ENCODE results near the gene PDHB.

Gene PDHB

GRCh38 chr3:58433400-58434167 lies at the start of gene PDHB:
TSS of gene PDHB (minus strand) at chr3:58433832. CDS start at chr3:58433809, 23 bp downstream.
- Mint-ChIP-seq H3K9me3 (no peaks in the 10 kb centered on the region), H3K27me3 (no peaks in the 10 kb centered on the region), H3K4me1 (peaks cover 16% of the 10 kb centered on the region), H3K4me3 (peak within 1 kb of the TSS; percentile 91), H3K36me3 (peaks cover 6% of the 10 kb centered on the region), H3K27ac (peak within 1 kb of the TSS; percentile 93)
- peak; percentile 93 for ATAC-seq (ENCODE audit: low read depth)
- peak; percentile 81 to 82 for DNase-seq (ENCODE audit: low spot score in 2 of 2)

- Mint-ChIP-seq H3K4me3 (peak overlapping the region; percentile 24), H3K27ac (peak overlapping the region; percentile 90), H3K27me3 (no peaks in the 10 kb centered on the region), H3K36me3 (no peaks in the 10 kb centered on the region), H3K9me3 (peaks cover 4% of the 10 kb centered on the region), H3K4me1 (peaks cover 21% of the 10 kb centered on the region)
- peak; percentile 86 for ATAC-seq (ENCODE audit: low read depth)
- DNase-seq (ENCODE audit: low spot score in 2 of 2), result peak; percentile 31 to 33
Observed at GRCh38 chr3:58482917-58483636, 49.4 kb upstream of the PDHB start.

GRCh38 chr3:58480309-58480708 lies 46.7 kb upstream of the PDHB start:
- H3K27ac Mint-ChIP-seq, result no peak overlapping the region
- H3K4me3 Mint-ChIP-seq, result no peak overlapping the region
- peaks cover 4% of the 10 kb centered on the region for H3K9me3 Mint-ChIP-seq
- DNase-seq (ENCODE audit: low spot score in 2 of 2), result no peak
- no peaks in the 10 kb centered on the region for H3K27me3 Mint-ChIP-seq
- no peak for ATAC-seq (ENCODE audit: low read depth)
- H3K36me3 Mint-ChIP-seq, result no peaks in the 10 kb centered on the region
- peaks cover 22% of the 10 kb centered on the region for H3K4me1 Mint-ChIP-seq

GRCh38 chr3:58478781-58479180 lies 45.1 kb upstream of the PDHB start:
- no peaks in the 10 kb centered on the region for H3K27me3 Mint-ChIP-seq
- no peaks in the 10 kb centered on the region for H3K36me3 Mint-ChIP-seq
- no peak overlapping the region for H3K4me3 Mint-ChIP-seq
- ATAC-seq (ENCODE audit: low read depth), result no peak
- H3K27ac Mint-ChIP-seq, result no peak overlapping the region
- H3K4me1 Mint-ChIP-seq, result peaks cover 27% of the 10 kb centered on the region
- DNase-seq (ENCODE audit: low spot score in 2 of 2), result no peak
- peaks cover 4% of the 10 kb centered on the region for H3K9me3 Mint-ChIP-seq

GRCh38 chr3:58474967-58475578 lies 41.4 kb upstream of the PDHB start:
- H3K4me3 Mint-ChIP-seq, result peak overlapping the region; percentile 73
- peak overlapping the region; percentile 78 for H3K27ac Mint-ChIP-seq
- no peaks in the 10 kb centered on the region for H3K27me3 Mint-ChIP-seq

GRCh38 chr3:58474348-58474911 lies 40.8 kb upstream of the PDHB start:
- peaks cover 1% of the 10 kb centered on the region for H3K9me3 Mint-ChIP-seq
- DNase-seq (ENCODE audit: low spot score in 2 of 2) (no peak), ATAC-seq (ENCODE audit: low read depth) (peak; percentile 68)
- no peaks in the 10 kb centered on the region for H3K27me3 Mint-ChIP-seq
- no peaks in the 10 kb centered on the region for H3K36me3 Mint-ChIP-seq
- peak overlapping the region; percentile 78 for H3K27ac Mint-ChIP-seq
- H3K4me1 Mint-ChIP-seq, result peaks cover 21% of the 10 kb centered on the region
- peak overlapping the region; percentile 59 for H3K4me3 Mint-ChIP-seq

More at GRCh38 chr3:58474967-58475578, 41.4 kb upstream of the PDHB start:
- peaks cover 21% of the 10 kb centered on the region for H3K4me1 Mint-ChIP-seq
- ATAC-seq (ENCODE audit: low read depth) (peak; percentile 86), DNase-seq (ENCODE audit: low spot score in 2 of 2) (no peak)
- no peaks in the 10 kb centered on the region for H3K36me3 Mint-ChIP-seq
- peaks cover 1% of the 10 kb centered on the region for H3K9me3 Mint-ChIP-seq

GRCh38 chr3:58473275-58473674 lies 39.6 kb upstream of the PDHB start:
- Mint-ChIP-seq H3K36me3 (no peaks in the 10 kb centered on the region), H3K27me3 (no peaks in the 10 kb centered on the region), H3K27ac (peak overlapping the region; percentile 35), H3K4me3 (no peak overlapping the region), H3K9me3 (no peaks in the 10 kb centered on the region), H3K4me1 (peaks cover 21% of the 10 kb centered on the region)
- DNase-seq (ENCODE audit: low spot score in 2 of 2) (no peak), ATAC-seq (ENCODE audit: low read depth) (no peak)

- H3K4me3 Mint-ChIP-seq, result no peak overlapping the region
- ATAC-seq (ENCODE audit: low read depth) (no peak), DNase-seq (ENCODE audit: low spot score in 2 of 2) (no peak)
- no peaks in the 10 kb centered on the region for H3K27me3 Mint-ChIP-seq
- peaks cover 17% of the 10 kb centered on the region for H3K4me1 Mint-ChIP-seq
- H3K27ac Mint-ChIP-seq, result no peak overlapping the region
- H3K9me3 Mint-ChIP-seq, result no peaks in the 10 kb centered on the region
- H3K36me3 Mint-ChIP-seq, result no peaks in the 10 kb centered on the region
Observed at GRCh38 chr3:58471025-58471887, 37.6 kb upstream of the PDHB start.

- Mint-ChIP-seq H3K27me3 (no peaks in the 10 kb centered on the region), H3K27ac (no peak overlapping the region), H3K36me3 (no peaks in the 10 kb centered on the region), H3K4me1 (peaks cover 17% of the 10 kb centered on the region), H3K4me3 (no peak overlapping the region), H3K9me3 (no peaks in the 10 kb centered on the region)
- ATAC-seq (ENCODE audit: low read depth) (no peak), DNase-seq (ENCODE audit: low spot score in 2 of 2) (no peak)
Observed at GRCh38 chr3:58470363-58471024, 36.9 kb upstream of the PDHB start.

GRCh38 chr3:58469096-58469495 lies 35.5 kb upstream of the PDHB start:
- no peaks in the 10 kb centered on the region for H3K27me3 Mint-ChIP-seq
- H3K9me3 Mint-ChIP-seq, result no peaks in the 10 kb centered on the region
- peaks cover 3% of the 10 kb centered on the region for H3K4me1 Mint-ChIP-seq
- ATAC-seq (ENCODE audit: low read depth) (no peak), DNase-seq (ENCODE audit: low spot score in 2 of 2) (no peak)
- H3K4me3 Mint-ChIP-seq, result no peak overlapping the region
- no peak overlapping the region for H3K27ac Mint-ChIP-seq
- H3K36me3 Mint-ChIP-seq, result no peaks in the 10 kb centered on the region

GRCh38 chr3:58466899-58467563 lies 33.4 kb upstream of the PDHB start:
- DNase-seq (ENCODE audit: low spot score in 2 of 2), result no peak
- Mint-ChIP-seq H3K27ac (no peak overlapping the region), H3K36me3 (no peaks in the 10 kb centered on the region), H3K27me3 (no peaks in the 10 kb centered on the region), H3K4me3 (no peak overlapping the region), H3K4me1 (peaks cover 6% of the 10 kb centered on the region), H3K9me3 (no peaks in the 10 kb centered on the region)
- ATAC-seq (ENCODE audit: low read depth), result no peak

- H3K4me1 Mint-ChIP-seq, result peaks cover 5% of the 10 kb centered on the region
- peak; percentile 54 for ATAC-seq (ENCODE audit: low read depth)
Observed at GRCh38 chr3:58464866-58465265, 31.2 kb upstream of the PDHB start.

More at GRCh38 chr3:58464866-58465265, 31.2 kb upstream of the PDHB start:
- no peaks in the 10 kb centered on the region for H3K27me3 Mint-ChIP-seq
- H3K27ac Mint-ChIP-seq, result no peak overlapping the region
- DNase-seq (ENCODE audit: low spot score in 2 of 2), result no peak
- no peaks in the 10 kb centered on the region for H3K36me3 Mint-ChIP-seq
- H3K4me3 Mint-ChIP-seq, result no peak overlapping the region
- no peaks in the 10 kb centered on the region for H3K9me3 Mint-ChIP-seq

Data from memory B cell (primary cell).